ENCODE data around the gene YIF1A. TPM values are rescaled to one million over a fixed set of nuclear protein-coding genes. Genes with fewer than 3 reads are reported as not detected.

The YIF1A gene
- total RNA-seq, 2 donors from 2014 or later, result 68.1 to 100 TPM

DNA sequence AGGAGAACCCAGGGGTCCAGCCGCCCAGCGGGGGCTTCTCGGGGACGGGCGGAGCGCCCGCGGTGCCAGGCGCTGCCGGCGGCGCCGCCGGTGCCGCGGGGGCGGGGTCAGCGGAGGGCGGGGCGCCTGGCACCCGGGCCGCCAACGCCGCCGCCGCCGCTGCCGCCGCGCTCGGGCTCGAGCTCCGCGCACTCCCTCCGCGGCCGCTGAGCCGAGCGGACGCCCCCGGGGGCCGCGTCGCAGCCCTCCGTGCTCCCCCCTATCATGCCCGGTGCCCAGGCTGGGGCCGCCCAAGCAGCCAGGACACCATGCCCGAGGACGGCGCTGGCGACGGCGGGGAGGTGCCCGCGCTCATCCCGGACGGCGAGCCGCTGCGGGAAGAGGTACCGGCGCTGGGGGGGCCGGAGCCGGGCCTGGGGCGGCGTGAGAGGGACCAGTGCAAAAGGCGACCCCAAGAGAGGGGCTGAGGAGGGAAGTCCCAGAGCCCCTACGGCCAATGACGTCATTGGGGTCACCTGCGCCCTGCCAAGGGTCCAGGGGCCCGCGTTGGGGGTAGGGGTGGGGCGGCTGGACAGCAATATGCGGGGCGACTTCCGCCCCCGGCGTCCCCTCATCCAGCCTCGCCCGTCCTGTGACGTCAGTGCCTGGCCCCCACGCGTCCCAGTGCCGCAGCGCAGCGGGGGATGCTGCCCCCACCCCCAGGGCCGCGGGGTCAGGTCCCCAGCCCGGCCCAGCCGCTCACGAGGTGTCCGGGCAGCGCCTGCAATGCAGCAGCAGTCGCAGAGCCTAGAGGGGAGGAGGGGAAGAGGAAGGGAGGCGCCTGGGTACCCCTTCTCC lies 3.0 kb upstream of the YIF1A start, which contains the start of gene TMEM151A:
TSS of gene TMEM151A (plus strand) at position 189 of the 837 bp plus-strand sequence. CDS start at position 309, 120 bp downstream.
- Histone ChIP-seq H3K36me3 (no peaks in the 10 kb centered on the region), H3K4me1 (peaks cover 0 to 32% of the 10 kb centered on the region in 2 donors), H3K27me3 (peaks cover 0 to 11% of the 10 kb centered on the region in 2 donors), H3K4me3 (peak within 1 kb of the TSS; percentile 46 to 49), H3K9me3 (no peaks in the 10 kb centered on the region), H3K27ac (no peak within 1 kb of the TSS)
- TF ChIP-seq, protein P1, sequence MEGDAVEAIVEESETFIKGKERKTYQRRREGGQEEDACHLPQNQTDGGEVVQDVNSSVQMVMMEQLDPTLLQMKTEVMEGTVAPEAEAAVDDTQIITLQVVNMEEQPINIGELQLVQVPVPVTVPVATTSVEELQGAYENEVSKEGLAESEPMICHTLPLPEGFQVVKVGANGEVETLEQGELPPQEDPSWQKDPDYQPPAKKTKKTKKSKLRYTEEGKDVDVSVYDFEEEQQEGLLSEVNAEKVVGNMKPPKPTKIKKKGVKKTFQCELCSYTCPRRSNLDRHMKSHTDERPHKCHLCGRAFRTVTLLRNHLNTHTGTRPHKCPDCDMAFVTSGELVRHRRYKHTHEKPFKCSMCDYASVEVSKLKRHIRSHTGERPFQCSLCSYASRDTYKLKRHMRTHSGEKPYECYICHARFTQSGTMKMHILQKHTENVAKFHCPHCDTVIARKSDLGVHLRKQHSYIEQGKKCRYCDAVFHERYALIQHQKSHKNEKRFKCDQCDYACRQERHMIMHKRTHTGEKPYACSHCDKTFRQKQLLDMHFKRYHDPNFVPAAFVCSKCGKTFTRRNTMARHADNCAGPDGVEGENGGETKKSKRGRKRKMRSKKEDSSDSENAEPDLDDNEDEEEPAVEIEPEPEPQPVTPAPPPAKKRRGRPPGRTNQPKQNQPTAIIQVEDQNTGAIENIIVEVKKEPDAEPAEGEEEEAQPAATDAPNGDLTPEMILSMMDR (IDR thresholded peaks at IDR 0.05), result no peak
- DNase-seq (ENCODE audit: low spot score), result no peak

DNA sequence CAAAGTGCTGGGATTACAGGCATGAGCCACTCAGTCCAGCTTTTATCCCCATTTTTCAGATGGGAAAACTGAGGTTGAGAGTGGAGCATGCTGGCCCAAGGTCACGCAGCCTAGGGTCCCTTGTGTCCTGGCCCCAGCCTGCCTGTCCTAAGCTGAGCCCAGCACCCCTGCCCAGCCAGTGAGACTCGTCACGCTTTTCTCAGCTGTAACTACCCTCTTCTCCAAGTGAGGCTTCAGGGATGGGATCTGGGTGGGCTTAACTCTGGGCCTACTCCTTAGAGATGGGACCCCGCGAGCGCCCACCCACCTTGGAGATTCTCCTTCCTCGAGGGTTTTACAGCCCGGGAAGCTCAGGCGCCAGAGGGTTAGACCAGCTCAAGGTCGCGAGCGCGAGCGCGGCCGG lies 2.4 kb upstream of the YIF1A start:
- Histone ChIP-seq H3K4me3 (peak overlapping the region in 1 of 2 donors; percentile 46), H3K4me1 (peaks cover 0 to 34% of the 10 kb centered on the region in 2 donors), H3K9me3 (no peaks in the 10 kb centered on the region), H3K36me3 (no peaks in the 10 kb centered on the region), H3K27ac (no peak overlapping the region), H3K27me3 (peaks cover 0 to 11% of the 10 kb centered on the region in 2 donors)
- TF ChIP-seq, protein P1 (IDR thresholded peaks at IDR 0.05), result no peak
- DNase-seq (ENCODE audit: low spot score), result no peak

DNA sequence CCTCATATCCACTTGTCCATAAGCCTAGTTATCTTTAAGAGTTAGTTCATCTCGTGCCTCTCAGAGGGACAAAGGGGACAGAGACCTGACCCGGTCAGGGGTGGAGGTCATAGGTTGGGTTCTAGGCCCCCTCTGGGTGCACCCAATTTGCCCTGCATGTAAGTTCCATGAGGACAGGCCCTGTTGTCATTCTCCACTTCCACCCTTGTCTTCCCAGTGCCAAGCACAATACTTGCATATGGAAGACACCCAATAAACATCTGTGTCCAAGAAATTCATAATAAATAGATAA lies 1.3 kb upstream of the YIF1A start:
- H3K27me3 ChIP-seq, result peaks cover 0 to 11% of the 10 kb centered on the region in 2 donors
- no peaks in the 10 kb centered on the region for H3K9me3 ChIP-seq
- no peaks in the 10 kb centered on the region for H3K36me3 ChIP-seq
- H3K4me1 ChIP-seq, result peaks cover 0 to 45% of the 10 kb centered on the region in 2 donors
- no peak overlapping the region for H3K27ac ChIP-seq
- TF ChIP-seq, protein P1 (IDR thresholded peaks at IDR 0.05), result no peak
- DNase-seq (ENCODE audit: low spot score), result no peak
- no peak overlapping the region for H3K4me3 ChIP-seq

DNA sequence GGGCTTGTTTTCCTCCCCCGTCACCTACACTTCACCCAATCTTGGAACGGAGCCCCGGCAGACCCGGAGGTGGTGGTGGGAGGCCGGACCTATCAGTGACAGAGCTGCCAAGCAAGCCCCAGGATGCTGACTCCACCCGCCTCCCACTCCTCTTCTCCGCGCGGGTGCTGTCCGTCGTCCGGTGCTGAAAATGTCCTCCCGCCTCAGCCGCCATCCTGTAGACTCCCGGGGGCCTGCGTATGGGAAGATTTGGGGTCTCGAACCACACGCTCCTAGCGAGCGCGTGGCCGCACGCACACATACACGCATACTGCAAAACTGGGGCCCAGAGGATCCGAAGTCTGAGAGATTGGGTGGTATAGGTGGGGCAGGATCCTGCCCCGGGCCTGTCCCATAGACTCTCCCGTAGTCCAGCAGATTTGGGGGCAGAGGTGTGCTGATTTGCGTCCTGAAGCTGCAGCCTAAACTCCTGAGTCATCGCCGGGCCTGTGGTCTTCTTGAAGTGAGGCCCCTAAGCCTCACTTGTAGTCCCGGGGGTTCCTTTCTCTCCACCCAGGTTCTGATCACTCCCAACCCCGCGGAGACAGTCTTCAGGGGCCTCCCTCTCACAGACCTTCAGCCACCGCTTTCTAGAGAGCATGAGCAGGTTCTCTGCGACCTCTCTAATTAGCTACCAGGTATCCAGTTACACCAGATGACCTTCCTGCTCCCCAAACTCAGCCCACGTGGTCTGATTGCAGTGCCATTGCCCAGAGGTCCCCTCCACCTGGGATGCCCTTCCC lies 796 bp upstream of the YIF1A start:
- Histone ChIP-seq H3K27me3 (peaks cover 0 to 11% of the 10 kb centered on the region in 2 donors), H3K36me3 (peaks cover 5% of the 10 kb centered on the region), H3K9me3 (no peaks in the 10 kb centered on the region), H3K27ac (peak overlapping the region; percentile 92 to 96), H3K4me1 (peaks cover 0 to 47% of the 10 kb centered on the region in 2 donors), H3K4me3 (peak overlapping the region; percentile 48 to 90)
- TF ChIP-seq, protein P1 (IDR thresholded peaks at IDR 0.05), result no peak
- peak; percentile 75 for DNase-seq (ENCODE audit: low spot score)

GRCh38 chr11:66287889-66288670 lies 863 bp downstream of the YIF1A start:
- H3K27me3 ChIP-seq, result peaks cover 0 to 11% of the 10 kb centered on the region in 2 donors
- H3K36me3 ChIP-seq, result peaks cover 8% of the 10 kb centered on the region
- peak overlapping the region; percentile 92 to 96 for H3K27ac ChIP-seq
- DNase-seq (ENCODE audit: low spot score), result no peak
- TF ChIP-seq, protein P1 (IDR thresholded peaks at IDR 0.05), result no peak
- no peaks in the 10 kb centered on the region for H3K9me3 ChIP-seq
- H3K4me1 ChIP-seq, result peaks cover 0 to 47% of the 10 kb centered on the region in 2 donors
- peak overlapping the region; percentile 67 to 90 for H3K4me3 ChIP-seq
